CD4-positive, alpha-beta T cell treated with Interleukin-15 for 1 hour (primary cell): Measurements from ENCODE around the gene GATA3.
"Not testable (repeated sequence)": the region's sequence is repeated elsewhere in the genome, so short reads cannot be mapped to it uniquely, and the experiment has no call there.

Experiments used
- DNase-seq: peaks from one replicate; pipeline ENCODE4 v3.0.0-alpha.2; 2020

The GATA3 gene

GRCh38 chr10:8054494-8055407, at the start of gene GATA3:
Gene GATA3 (plus strand): TSS chr10:8054688. CDS start chr10:8055656, 968 bp downstream.
- DNase-seq: peak; percentile 84

GRCh38 chr10:8006274-8006999, 48.1 kb upstream of the GATA3 start:
- no peak for DNase-seq

GRCh38 chr10:8009031-8009430, 45.5 kb upstream of the GATA3 start:
- no peak for DNase-seq

GRCh38 chr10:8013006-8013405, 41.5 kb upstream of the GATA3 start:
- DNase-seq: no peak

DNA sequence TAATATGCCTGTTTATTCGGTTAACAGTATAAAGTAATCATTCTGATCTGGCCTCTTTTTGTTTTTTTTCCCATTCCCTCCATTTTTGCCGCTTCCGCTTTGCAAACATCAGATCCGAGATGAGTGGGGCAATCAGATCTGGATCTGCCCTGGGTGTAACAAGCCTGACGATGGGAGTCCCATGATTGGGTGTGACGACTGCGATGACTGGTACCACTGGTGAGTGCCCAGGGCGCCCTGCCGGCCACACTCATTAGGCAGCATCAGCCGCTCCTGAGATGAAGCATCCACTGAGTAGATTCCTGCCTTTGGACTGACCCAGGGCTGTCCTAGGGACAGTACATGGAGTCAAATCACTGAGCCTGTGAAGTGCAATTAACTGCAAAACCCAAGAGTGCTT, 40.9 kb upstream of the GATA3 start:
- DNase-seq: no peak

DNA sequence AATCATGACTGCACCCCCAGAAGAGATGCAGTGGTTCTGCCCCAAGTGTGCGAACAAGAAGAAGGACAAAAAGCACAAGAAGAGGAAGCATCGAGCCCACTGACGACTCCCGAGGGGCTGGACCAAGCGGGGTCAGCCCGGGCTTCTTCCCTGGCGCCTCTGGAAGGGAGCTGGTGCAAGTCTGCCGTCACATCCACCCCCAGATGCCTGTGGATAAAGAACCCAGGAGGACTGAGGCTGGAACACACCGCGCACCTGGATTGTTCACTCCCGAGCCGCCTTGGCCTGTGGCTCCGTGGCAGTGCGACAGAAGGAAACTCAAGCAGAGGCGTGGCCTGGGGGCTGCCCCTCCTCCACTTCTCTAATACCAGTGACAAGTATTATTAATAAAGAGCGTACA, 39.8 kb upstream of the GATA3 start:
- no peak for DNase-seq

- DNase-seq: no peak
Measured at GRCh38 chr10:8017277-8017676, 37.2 kb upstream of the GATA3 start.

GRCh38 chr10:8023321-8023720, 31.2 kb upstream of the GATA3 start:
- no peak for DNase-seq

DNA sequence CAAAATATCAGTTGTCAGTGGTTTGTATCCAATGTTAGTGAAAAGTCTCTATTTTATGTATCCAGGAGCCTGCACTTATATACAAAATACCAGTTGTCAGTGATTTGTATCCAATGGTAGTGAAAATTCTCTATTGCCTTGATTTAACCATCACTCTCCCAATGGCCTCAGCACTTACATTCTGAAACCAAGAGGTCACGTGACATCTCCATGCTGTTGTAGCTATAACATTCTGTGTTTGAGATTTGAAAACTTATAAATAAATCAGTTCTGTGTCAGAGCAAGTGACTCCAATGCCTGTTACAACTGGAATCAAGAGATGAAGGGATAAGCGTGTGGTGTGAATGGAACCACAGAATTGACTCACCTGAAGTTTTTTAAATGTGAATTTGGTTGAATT, 30.6 kb upstream of the GATA3 start:
- no peak for DNase-seq

DNA sequence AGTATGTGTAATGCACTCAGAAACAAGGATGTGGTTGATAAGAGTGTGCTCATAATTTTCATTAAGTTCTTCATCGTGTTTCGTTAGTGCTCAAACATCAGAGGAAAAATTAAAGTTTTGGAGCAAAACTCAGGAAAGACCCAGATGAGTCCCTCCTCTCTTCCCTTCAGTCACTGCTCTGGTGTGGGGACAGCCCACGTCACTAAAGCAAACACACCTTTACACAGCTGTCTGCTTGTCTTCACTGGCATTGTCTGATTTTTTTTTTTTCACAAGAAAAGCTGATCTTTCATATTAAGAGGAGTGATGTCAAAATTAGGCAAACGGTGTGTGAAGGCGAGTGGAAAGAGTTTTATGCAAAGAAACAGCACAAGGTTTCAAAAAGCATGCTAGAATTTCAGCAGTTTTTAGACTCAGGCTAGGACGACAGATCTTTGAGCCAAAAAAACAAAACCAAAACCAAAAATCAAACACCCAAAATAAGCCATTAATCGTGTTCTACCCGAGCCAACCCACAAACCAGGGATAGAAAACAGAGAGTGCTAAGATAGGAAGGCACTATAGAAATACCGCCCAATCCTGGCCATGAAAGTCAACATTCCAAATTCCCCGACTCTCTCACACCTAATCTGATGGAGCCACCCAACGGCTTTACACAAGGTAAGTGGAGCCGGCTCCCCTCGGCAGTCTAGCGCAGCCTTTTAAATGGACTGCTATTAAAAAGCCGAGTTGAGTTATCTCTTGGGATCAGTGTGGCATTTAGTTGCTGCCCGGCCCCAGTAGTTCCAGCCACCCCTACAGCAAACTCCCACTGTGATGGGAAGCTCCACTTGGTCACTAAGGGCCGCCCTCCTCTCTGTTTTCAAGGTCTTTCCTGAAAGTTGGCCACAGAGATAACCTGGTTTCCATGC, 27.9 kb upstream of the GATA3 start:
- DNase-seq: no peak

- not testable (repeated sequence) for DNase-seq
Measured at GRCh38 chr10:8031211-8031610, 23.3 kb upstream of the GATA3 start.

- DNase-seq: no peak
Measured at GRCh38 chr10:8032558-8032957, 21.9 kb upstream of the GATA3 start.

DNA sequence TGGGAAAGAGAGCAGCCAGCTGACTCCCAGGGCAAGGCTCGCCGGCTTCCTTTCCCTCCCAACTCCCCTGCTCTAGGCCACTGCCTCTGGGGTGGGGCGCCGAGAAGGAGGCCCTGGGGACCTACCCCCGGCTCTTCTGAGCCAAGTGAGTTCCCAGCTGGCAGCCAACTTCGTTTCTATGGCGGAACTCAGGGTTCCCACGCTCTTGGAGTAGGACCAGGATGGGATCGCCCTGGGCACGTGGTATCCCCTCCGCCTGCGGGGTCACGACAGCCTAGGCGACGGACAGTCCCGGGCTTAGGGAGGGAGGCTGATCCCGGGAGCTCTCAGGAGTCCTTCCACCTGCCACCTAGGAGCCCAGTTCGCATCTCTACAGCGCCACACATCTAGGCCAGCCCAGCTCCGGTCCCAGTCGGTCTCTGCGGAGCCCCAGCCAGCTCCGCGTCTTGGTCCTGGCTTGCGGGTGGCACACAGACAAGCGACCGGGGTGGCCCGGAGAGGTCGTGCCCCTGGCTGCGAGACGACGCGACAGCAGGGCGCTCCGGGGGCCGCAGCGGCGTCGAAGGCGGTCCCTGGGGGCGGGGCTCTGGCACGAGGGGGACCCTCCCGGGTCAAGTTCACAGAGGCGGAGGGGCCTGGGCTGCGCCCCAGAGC, 20.5 kb upstream of the GATA3 start:
- no peak for DNase-seq

DNA sequence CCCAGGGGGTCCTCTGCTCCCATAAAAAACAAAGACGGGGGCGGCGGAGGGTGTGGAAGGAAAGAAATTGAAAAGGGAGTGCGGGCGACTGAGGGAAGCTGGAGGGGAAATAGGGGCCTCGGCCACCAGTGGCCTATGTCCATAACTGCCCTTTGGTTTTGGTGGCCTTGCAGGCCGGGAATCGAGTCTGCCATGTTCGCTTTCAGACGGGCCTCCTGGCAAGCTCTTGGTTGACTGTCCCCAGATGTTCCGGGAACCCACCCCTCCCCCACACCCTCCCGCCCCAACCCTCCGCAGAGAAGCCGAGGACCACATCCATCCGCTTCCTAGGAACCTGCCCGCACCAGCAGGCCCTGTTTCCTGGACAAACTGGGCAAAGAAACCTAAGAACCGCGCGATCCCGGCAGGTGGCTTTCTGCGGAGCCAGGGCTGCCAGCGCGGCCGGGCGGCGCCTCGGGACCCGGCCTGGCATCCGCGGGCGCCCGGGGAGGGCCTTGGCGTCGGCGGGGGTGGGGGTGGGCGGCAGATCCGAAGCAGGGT, 20.0 kb upstream of the GATA3 start:
- no peak for DNase-seq

- DNase-seq: no peak
Measured at GRCh38 chr10:8035006-8035640, 19.4 kb upstream of the GATA3 start.

GRCh38 chr10:8035641-8036470, 18.6 kb upstream of the GATA3 start:
- DNase-seq: no peak

GRCh38 chr10:8036506-8037198, 17.8 kb upstream of the GATA3 start:
- DNase-seq: no peak

DNA sequence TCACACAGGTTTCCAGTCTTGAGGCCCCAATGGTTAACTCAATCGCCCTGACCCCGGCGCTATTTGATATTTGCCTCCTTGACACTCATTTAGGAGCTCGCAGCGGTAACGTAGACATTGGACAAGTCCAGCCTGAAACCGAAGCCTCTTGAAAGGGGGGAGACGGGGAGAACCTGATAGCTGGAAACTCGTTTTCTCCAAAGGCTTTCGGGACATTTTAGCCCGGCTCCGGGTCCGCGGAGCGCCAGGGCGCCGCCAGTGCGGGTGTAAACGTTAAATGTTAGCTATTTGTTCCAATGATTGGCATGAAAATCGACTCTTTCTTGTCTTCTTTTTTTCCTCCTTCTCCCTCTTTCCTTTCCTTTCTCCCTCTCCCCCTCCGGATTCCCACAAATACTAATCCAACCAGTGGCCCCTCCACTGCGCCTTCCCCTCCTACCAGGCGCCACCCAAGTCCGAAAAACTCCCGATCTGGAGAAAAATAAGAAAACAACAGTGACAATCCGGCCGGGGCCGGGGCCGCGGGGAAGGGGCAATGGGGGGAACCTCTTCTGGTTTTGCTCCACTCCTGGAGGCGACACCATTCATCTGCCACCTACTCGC, 17.2 kb upstream of the GATA3 start:
- no peak for DNase-seq
